ENCODE data around the gene ATP10D.

GRCh38 chr4:47525154-47525819, 40.2 kb downstream of the ATP10D start:
- TF ChIP-seq, protein P1, sequence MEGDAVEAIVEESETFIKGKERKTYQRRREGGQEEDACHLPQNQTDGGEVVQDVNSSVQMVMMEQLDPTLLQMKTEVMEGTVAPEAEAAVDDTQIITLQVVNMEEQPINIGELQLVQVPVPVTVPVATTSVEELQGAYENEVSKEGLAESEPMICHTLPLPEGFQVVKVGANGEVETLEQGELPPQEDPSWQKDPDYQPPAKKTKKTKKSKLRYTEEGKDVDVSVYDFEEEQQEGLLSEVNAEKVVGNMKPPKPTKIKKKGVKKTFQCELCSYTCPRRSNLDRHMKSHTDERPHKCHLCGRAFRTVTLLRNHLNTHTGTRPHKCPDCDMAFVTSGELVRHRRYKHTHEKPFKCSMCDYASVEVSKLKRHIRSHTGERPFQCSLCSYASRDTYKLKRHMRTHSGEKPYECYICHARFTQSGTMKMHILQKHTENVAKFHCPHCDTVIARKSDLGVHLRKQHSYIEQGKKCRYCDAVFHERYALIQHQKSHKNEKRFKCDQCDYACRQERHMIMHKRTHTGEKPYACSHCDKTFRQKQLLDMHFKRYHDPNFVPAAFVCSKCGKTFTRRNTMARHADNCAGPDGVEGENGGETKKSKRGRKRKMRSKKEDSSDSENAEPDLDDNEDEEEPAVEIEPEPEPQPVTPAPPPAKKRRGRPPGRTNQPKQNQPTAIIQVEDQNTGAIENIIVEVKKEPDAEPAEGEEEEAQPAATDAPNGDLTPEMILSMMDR (conservative IDR thresholded peaks at IDR 0.05; ENCODE audit: low read depth, low read length), result no peak
- no peak for TF ChIP-seq EZH2 (IDR thresholded peaks at IDR 0.05; ENCODE audit: low read length, unreplicated experiment)
